ENCODE measurements around the gene FHL3.
"Not testable (repeated sequence)": the region's sequence is repeated elsewhere in the genome, so short reads cannot be mapped to it uniquely, and the experiment has no call there.

DNA sequence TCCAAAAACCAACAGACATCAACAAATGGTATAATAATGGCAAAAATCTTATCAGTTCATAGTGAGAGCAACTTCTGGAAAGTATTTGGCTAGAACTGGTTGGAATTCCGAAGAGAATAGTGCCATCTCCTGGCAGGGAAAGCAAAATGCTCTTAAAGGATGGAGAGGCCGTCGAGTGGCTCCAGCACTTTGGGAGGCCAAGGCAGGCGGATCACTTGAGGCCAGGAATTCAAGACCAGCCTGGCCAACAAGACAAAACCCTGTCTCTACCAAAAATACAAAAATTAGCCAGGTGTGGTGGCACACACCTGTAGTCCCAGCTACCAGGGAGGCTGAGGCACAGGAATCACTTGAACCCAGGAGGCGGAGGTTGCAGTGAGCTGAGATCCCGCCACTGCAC, 30.2 kb downstream of the FHL3 start:
- TF ChIP-seq, protein P1, sequence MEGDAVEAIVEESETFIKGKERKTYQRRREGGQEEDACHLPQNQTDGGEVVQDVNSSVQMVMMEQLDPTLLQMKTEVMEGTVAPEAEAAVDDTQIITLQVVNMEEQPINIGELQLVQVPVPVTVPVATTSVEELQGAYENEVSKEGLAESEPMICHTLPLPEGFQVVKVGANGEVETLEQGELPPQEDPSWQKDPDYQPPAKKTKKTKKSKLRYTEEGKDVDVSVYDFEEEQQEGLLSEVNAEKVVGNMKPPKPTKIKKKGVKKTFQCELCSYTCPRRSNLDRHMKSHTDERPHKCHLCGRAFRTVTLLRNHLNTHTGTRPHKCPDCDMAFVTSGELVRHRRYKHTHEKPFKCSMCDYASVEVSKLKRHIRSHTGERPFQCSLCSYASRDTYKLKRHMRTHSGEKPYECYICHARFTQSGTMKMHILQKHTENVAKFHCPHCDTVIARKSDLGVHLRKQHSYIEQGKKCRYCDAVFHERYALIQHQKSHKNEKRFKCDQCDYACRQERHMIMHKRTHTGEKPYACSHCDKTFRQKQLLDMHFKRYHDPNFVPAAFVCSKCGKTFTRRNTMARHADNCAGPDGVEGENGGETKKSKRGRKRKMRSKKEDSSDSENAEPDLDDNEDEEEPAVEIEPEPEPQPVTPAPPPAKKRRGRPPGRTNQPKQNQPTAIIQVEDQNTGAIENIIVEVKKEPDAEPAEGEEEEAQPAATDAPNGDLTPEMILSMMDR (IDR thresholded peaks at IDR 0.05), result peak; percentile 77
- not testable (repeated sequence) for TF ChIP-seq POLR2AphosphoS5 (IDR thresholded peaks at IDR 0.05; ENCODE audit: low read depth, low read length)
